PC-9 (cell line): ENCODE results near the gene APBA2.

ENCODE experiments used
- CTCF ChIP-seq: fragments of 200-600 bp; sonication (generic); conservative IDR thresholded peaks from 2 replicates; pipeline ENCODE4 v1.6.1; 2017; ENCODE audit warnings: mixed run types, antibody characterized with exemption, mild to moderate bottlenecking, moderate library complexity
- EZH2 ChIP-seq: fragments of 200-600 bp; sonication (generic); IDR thresholded peaks from 2 replicates; pipeline ENCODE4 v1.8.0; 2017; ENCODE audit warnings: antibody characterized with exemption, low read depth

GRCh38 chr15:29087521-29088285 lies 201.9 kb downstream of the APBA2 start:
- TF ChIP-seq CTCF (no peak), EZH2 (no peak)
